ENCODE data around the gene RGS19.

RGS19 gene

DNA sequence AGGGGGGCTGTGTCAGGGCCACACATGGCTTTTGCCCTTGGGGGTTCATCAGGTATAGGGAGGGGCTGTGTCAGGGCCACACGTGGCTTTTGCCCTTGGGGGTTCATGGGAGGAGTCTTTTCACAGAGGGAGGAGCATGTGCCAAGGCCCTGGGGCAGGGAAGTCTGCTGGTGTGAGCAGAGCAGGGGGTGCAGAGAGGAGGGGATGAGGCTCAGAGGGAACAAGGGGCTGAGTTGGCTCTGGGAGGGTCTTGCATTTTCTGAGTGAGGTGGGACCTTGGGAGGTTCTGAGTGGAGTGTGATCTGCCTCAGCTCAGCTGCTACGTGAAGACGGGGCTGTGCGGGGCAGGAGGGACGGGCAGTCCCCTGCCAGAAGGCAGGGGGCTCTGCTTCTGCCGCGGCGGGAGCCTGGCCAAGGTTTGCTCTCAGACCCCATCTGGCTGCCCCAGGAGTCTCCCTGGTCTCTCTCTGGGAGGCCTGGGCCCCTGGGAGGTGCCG is 23.9 kb downstream of the RGS19 start:
- no peak overlapping the region for H3K27ac ChIP-seq (ENCODE audit: poor library complexity, severe bottlenecking)
- H3K36me3 ChIP-seq (ENCODE audit: low read depth) = no peaks in the 10 kb centered on the region
- no peaks in the 10 kb centered on the region for H3K9me3 ChIP-seq (ENCODE audit: severe bottlenecking)
- DNase-seq (ENCODE audit: low spot score) = no peak
- TF ChIP-seq, protein P1, sequence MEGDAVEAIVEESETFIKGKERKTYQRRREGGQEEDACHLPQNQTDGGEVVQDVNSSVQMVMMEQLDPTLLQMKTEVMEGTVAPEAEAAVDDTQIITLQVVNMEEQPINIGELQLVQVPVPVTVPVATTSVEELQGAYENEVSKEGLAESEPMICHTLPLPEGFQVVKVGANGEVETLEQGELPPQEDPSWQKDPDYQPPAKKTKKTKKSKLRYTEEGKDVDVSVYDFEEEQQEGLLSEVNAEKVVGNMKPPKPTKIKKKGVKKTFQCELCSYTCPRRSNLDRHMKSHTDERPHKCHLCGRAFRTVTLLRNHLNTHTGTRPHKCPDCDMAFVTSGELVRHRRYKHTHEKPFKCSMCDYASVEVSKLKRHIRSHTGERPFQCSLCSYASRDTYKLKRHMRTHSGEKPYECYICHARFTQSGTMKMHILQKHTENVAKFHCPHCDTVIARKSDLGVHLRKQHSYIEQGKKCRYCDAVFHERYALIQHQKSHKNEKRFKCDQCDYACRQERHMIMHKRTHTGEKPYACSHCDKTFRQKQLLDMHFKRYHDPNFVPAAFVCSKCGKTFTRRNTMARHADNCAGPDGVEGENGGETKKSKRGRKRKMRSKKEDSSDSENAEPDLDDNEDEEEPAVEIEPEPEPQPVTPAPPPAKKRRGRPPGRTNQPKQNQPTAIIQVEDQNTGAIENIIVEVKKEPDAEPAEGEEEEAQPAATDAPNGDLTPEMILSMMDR (IDR thresholded peaks at IDR 0.05; ENCODE audit: poor library complexity, severe bottlenecking) = no peak
- no peaks in the 10 kb centered on the region for H3K4me1 ChIP-seq (ENCODE audit: insufficient read depth, poor library complexity, severe bottlenecking)
- ATAC-seq (ENCODE audit: low read depth) = no peak
- peaks cover 12% of the 10 kb centered on the region for H3K27me3 ChIP-seq (ENCODE audit: insufficient read depth, poor library complexity, severe bottlenecking)
- no peak overlapping the region for H3K4me3 ChIP-seq (ENCODE audit: severe bottlenecking)

DNA sequence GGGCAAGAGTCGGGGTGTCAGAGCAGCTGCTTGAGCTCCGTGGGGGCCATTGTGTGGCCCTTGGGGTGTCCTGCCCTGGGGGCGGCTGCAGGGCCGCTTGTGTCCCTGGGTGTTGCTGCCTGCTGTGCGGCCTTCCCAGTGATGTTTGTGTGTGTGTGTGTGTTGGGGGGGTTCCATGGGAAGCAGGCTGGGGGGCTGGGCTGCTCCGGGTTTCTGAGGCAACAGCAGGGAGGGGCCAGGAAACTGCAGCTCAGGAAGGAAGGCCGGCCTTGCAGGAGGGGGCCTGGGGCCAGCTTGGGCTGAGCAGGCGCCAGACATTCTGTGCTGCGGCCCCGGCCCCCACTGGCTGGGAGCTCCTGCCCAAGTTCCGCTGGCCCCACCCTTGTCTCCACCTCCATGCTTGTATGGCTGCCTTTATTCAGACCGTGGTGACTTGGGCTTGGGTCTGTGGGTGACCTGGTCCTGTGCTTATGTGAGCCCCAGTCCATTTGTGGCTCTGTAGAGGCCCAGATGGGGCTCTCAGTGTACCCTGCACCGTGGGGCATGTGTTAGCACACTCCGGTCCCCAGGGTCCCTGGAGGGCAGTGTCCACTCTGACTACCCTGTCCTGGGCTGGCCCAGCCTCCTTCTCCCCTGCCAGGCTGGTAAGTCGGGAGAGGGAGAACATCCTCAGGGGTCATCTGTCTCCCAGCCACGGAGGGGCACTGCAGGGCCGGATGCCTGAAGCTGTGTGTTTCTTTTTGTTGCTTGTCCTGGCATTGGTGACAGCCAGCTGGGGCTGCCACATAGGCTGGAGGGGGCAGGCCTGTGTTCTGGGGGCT is 25.3 kb downstream of the RGS19 start:
- Histone ChIP-seq H3K4me1 (ENCODE audit: insufficient read depth, poor library complexity, severe bottlenecking) (no peaks in the 10 kb centered on the region), H3K27ac (ENCODE audit: poor library complexity, severe bottlenecking) (no peak overlapping the region), H3K27me3 (ENCODE audit: insufficient read depth, poor library complexity, severe bottlenecking) (peaks cover 21% of the 10 kb centered on the region), H3K9me3 (ENCODE audit: severe bottlenecking) (no peaks in the 10 kb centered on the region), H3K36me3 (ENCODE audit: low read depth) (no peaks in the 10 kb centered on the region), H3K4me3 (ENCODE audit: severe bottlenecking) (no peak overlapping the region)
- TF ChIP-seq, protein P1 (IDR thresholded peaks at IDR 0.05; ENCODE audit: poor library complexity, severe bottlenecking) = peak; percentile 59
- peak; percentile 84 for DNase-seq (ENCODE audit: low spot score)
- peak; percentile 10; the same call in 2 of the 3 replicates for ATAC-seq (ENCODE audit: low read depth)

DNA sequence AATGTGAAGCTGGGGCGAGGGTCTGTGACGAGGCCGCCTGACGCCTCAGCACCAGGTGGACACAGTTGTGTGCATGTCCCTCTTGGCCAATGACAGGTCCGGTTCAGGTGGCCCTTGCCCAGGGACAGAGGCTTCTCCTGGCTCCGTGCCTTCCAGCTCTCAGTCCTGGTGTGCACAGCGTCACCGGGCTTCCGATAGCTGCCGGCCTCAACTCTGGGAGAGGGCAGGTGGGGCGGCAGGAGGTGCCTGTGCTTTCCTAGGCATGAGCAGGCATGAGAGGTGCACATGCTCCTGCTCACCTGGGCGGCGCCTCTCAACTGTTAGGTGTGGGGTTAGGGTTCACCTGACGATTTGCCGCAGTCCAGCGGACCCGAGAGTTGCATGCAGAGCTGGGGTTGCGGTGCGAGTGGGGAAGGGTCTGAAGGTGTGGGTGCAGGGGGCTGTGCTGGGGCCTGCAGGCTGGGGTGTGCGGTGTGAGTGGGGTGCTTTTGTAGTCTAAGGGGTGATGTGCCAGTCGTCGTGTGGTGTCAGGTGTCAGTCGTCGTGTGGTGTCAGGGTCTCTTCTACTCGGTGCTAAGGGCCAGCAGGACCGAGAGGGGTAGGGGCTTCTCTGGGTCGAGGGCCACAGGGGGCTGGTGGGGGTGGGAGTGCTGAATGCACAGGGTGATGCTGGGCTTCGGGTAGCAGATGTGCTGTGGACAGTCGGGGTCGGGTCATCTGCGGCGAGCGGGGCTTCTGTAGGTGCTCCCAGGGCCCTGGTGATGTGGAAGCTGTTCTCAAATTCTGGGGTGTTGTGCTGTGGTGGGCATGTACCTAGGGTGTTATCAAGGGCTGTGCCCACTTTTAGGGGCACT is 26.1 kb downstream of the RGS19 start:
- Histone ChIP-seq H3K4me3 (ENCODE audit: severe bottlenecking) (no peak overlapping the region), H3K27ac (ENCODE audit: poor library complexity, severe bottlenecking) (no peak overlapping the region), H3K36me3 (ENCODE audit: low read depth) (no peaks in the 10 kb centered on the region), H3K9me3 (ENCODE audit: severe bottlenecking) (no peaks in the 10 kb centered on the region), H3K4me1 (ENCODE audit: insufficient read depth, poor library complexity, severe bottlenecking) (no peaks in the 10 kb centered on the region), H3K27me3 (ENCODE audit: insufficient read depth, poor library complexity, severe bottlenecking) (peaks cover 25% of the 10 kb centered on the region)
- TF ChIP-seq, protein P1 (IDR thresholded peaks at IDR 0.05; ENCODE audit: poor library complexity, severe bottlenecking) = no peak
- ATAC-seq (ENCODE audit: low read depth) (no peak), DNase-seq (ENCODE audit: low spot score) (peak; percentile 88)

DNA sequence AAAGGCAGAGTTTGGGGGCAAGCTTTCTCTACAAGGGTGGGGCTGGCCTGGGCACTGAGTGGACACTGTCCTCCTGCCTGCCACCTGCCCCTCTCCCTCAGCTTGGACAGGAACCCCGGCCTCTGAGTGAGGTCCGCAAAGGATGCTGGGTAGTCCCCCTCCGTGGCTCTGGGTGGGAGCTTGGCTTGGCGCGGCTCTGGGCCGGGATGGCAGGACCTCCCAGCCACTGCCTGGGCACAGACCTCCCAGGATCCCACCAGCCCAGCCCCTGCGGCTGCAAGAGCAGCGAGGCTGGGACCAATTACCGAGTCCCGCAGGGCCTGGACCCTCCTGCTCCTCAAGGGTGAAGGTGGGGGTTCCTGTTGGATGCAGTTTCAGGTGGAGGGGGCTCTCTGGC is 27.0 kb downstream of the RGS19 start:
- H3K4me1 ChIP-seq (ENCODE audit: insufficient read depth, poor library complexity, severe bottlenecking) = no peaks in the 10 kb centered on the region

More for the DNA sequence above, 27.0 kb downstream of the RGS19 start:
- Histone ChIP-seq H3K27ac (ENCODE audit: poor library complexity, severe bottlenecking) (no peak overlapping the region), H3K4me3 (ENCODE audit: severe bottlenecking) (no peak overlapping the region), H3K36me3 (ENCODE audit: low read depth) (no peaks in the 10 kb centered on the region), H3K9me3 (ENCODE audit: severe bottlenecking) (no peaks in the 10 kb centered on the region), H3K27me3 (ENCODE audit: insufficient read depth, poor library complexity, severe bottlenecking) (peaks cover 34% of the 10 kb centered on the region)
- TF ChIP-seq, protein P1 (IDR thresholded peaks at IDR 0.05; ENCODE audit: poor library complexity, severe bottlenecking) = no peak
- ATAC-seq (ENCODE audit: low read depth) = no peak
- no peak for DNase-seq (ENCODE audit: low spot score)

Measured in RWPE2 (cell line).